Glutamatergic neuron (in vitro differentiated cells): ENCODE measurements around the gene NNAT. TPM values are rescaled to one million over a fixed set of nuclear protein-coding genes. Genes with fewer than 3 reads are reported as not detected.

Source experiments
- DNase-seq: peaks from one replicate; pipeline ENCODE4 v3.0.0; 2022
- H3K27ac Mint-ChIP-seq: one replicate; pipeline ENCODE4 v1.8.0; 2020; ENCODE audit warnings: mild to moderate bottlenecking, mixed read lengths, inconsistent platforms; ENCODE audit not compliant: unreplicated experiment
- H3K27me3 Mint-ChIP-seq: one replicate; pipeline ENCODE4 v1.8.0; 2020; ENCODE audit warnings: mild to moderate bottlenecking, moderate library complexity, mixed read lengths, inconsistent platforms; ENCODE audit not compliant: unreplicated experiment
- H3K36me3 Mint-ChIP-seq: one replicate; pipeline ENCODE4 v1.8.0; 2020; ENCODE audit warnings: mild to moderate bottlenecking, mixed read lengths, inconsistent platforms; ENCODE audit not compliant: unreplicated experiment
- H3K4me1 Mint-ChIP-seq: one replicate; pipeline ENCODE4 v1.8.0; 2020; ENCODE audit warnings: mild to moderate bottlenecking, low read depth, mixed read lengths, inconsistent platforms; ENCODE audit not compliant: unreplicated experiment
- H3K4me3 Mint-ChIP-seq: one replicate; pipeline ENCODE4 v1.8.0; 2020; ENCODE audit warnings: mild to moderate bottlenecking, mixed read lengths, inconsistent platforms; ENCODE audit not compliant: unreplicated experiment
- H3K9me3 Mint-ChIP-seq: one replicate; pipeline ENCODE4 v1.8.0; 2020; ENCODE audit warnings: mild to moderate bottlenecking, moderate library complexity, mixed read lengths, inconsistent platforms; ENCODE audit not compliant: unreplicated experiment
- CTCF ChIP-seq: fragments of 200-600 bp; sonication (generic); IDR thresholded peaks from one replicate; pipeline ENCODE4 v1.5.0; 2021; ENCODE audit not compliant: partially characterized antibody, unreplicated experiment
- total RNA-seq: library from RNA; stranded (reverse); fragmentation: NEBNext Ultra II Directional; extraction: Animal tissue kit (Norgen Biotek cat#: 25700); gene quantifications from one replicate; pipeline ENCODE4 v1.2.1, GENCODE V29; 2021; ENCODE audit not compliant: unreplicated experiment

Gene NNAT
- total RNA-seq, 1 donor from 2014 or later, result 1,047 TPM

DNA sequence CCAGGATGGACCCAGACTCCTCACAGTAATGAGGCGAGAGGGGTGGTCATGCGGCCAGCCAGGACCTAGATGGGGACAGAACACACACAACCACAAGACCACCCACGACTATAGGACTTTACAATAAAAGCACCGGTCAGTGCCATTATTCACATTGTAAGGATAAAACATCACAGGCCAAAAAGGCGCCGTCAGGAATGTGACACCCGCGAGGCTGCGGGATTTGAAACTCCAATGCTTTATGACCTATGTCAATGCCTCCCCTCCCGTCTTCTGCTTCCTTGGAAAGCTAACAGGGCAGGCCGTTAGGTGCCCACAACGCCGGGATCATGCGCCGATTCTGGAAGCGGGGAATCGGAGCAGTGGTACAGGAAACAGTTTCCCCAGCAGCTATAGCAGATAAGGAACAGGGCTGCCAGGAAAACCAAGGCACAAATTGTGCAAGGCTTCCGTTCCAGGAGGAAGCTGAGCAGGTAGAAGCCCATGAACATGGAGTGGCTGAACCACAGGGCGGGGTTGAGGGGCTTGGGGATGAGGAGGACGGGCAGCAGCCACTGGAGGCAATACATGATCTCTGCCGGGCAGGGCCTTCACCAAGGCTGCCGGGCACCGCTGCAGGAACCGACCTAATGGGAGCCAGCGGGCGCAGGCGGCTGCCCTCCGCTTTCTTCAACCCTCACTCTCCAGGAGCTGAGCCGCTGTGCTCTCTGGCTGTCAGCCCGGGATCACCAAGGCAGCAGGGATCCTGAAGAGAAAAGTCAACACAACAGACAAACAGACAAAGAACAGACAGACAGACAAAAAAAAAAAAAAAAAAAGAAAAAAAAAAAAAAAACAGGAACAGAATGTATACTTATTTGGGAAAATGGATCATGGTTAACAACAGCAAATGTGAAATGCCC, 2.2 kb upstream of the NNAT start:
- Mint-ChIP-seq H3K27ac (peak overlapping the region; percentile 89), H3K9me3 (peaks cover 19% of the 10 kb centered on the region), H3K27me3 (peaks cover 23% of the 10 kb centered on the region), H3K4me1 (peaks cover 58% of the 10 kb centered on the region), H3K4me3 (peak overlapping the region; percentile 44), H3K36me3 (peaks cover 17% of the 10 kb centered on the region)
- no peak for DNase-seq
- no peak for TF ChIP-seq CTCF

DNA sequence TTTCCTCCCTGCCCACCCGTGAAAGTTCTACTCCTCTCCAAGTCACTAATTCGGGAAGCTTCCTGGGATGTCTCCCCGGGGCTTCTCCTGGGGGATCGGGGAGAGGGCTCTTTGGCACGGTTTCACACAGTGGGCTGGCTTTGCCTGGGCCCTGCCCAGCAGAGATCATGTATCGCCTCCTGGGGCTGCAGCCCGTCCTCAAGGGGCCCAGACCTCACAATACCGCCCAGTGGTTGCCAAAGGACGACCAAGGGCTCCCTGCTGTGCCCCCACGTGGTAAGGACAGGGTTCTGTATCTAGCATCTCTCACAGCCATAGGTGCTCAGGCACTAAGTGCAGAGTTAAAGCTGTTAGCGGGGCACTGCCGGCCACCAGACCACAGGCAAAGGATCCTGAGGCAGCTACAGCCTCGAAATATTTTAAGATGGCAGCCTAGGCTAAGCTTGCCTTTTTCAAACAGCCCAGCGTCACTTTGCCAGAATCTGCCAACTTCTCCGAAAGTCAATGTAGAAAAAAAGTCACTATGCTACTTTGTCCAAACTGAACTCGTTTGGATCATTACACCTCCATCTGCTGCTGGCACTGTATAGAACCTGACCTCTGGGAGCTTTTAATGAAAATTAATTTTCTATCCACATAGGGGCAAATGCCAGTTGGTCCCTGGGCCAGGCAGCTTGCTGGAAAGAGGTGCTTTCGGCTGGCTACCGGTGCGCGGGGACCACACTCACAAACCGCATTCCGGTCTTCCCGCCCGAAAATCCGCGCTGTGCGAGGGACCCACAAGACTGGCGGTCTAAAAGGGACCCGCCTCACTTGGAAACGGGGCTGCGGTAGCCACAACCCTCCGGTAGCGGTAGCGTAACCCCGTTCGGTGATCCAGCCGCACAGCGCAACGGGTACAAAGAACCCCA, 1.3 kb upstream of the NNAT start:
- peak; percentile 35 for DNase-seq
- H3K9me3 Mint-ChIP-seq, result peaks cover 19% of the 10 kb centered on the region
- H3K4me1 Mint-ChIP-seq, result peaks cover 60% of the 10 kb centered on the region
- no peak for TF ChIP-seq CTCF
- H3K36me3 Mint-ChIP-seq, result peaks cover 17% of the 10 kb centered on the region
- peaks cover 23% of the 10 kb centered on the region for H3K27me3 Mint-ChIP-seq
- peak overlapping the region; percentile 81 for H3K27ac Mint-ChIP-seq
- H3K4me3 Mint-ChIP-seq, result peak overlapping the region; percentile 88

GRCh38 chr20:37520419-37520955, 563 bp upstream of the NNAT start:
- H3K27me3 Mint-ChIP-seq, result peaks cover 23% of the 10 kb centered on the region
- no peak for TF ChIP-seq CTCF
- peak overlapping the region; percentile 81 for H3K27ac Mint-ChIP-seq
- peaks cover 57% of the 10 kb centered on the region for H3K4me1 Mint-ChIP-seq
- no peak for DNase-seq
- peak overlapping the region; percentile 88 for H3K4me3 Mint-ChIP-seq
- peaks cover 17% of the 10 kb centered on the region for H3K9me3 Mint-ChIP-seq
- peaks cover 17% of the 10 kb centered on the region for H3K36me3 Mint-ChIP-seq

GRCh38 chr20:37522260-37523011, 1.4 kb downstream of the NNAT start:
- peak overlapping the region; percentile 52 for H3K27ac Mint-ChIP-seq
- TF ChIP-seq CTCF, result no peak
- peak; percentile 47 for DNase-seq
- H3K4me1 Mint-ChIP-seq, result peaks cover 52% of the 10 kb centered on the region
- H3K9me3 Mint-ChIP-seq, result peaks cover 13% of the 10 kb centered on the region
- H3K27me3 Mint-ChIP-seq, result peaks cover 19% of the 10 kb centered on the region
- H3K36me3 Mint-ChIP-seq, result peaks cover 17% of the 10 kb centered on the region
- H3K4me3 Mint-ChIP-seq, result peak overlapping the region; percentile 88
